SHP77 (cell line): ENCODE results near the gene B3GAT3.
A peak's percentile ranks its signal among the peaks of the same experiment; 100 is the strongest.
"Not testable (repeated sequence)": the region's sequence is repeated elsewhere in the genome, so short reads cannot be mapped to it uniquely, and the experiment has no call there.

Experiments used
- DNase-seq, 2 experiments: peaks; one replicate each; lab custom pipeline; 2025; lab: John Stamatoyannopoulos, UW

The B3GAT3 gene

GRCh38 chr11:62621567-62622470 is at the start of gene B3GAT3:
TSS of gene B3GAT3 (minus strand) at chr11:62621986. CDS start at chr11:62621947, 39 bp downstream.
- peak; percentile 96 to 98 for DNase-seq

GRCh38 chr11:62671236-62671607 is 49.4 kb upstream of the B3GAT3 start:
- DNase-seq, result no peak

- DNase-seq, result no peak
Measured at GRCh38 chr11:62669420-62670161, 47.8 kb upstream of the B3GAT3 start.

DNA sequence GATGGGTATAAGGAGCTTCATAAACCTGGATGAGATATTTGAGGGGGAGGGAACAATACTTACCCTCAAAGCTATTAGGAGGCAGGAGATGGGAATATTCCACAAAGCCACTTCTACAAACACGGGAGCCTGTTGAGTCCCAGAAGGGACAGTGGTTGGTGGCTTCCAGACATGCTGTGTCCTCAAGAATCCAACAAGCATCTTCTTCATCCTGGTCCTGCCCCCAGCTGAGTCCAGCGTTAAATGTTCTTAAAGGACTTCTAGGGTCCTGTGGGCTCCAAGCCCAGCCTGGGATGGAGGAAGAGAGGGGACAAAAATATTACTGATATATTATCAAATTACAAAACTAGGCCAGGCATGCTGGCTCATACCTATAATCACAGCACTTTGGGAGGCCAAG is 45.7 kb upstream of the B3GAT3 start:
- no peak for DNase-seq

- DNase-seq, result no peak
Measured at GRCh38 chr11:62666259-62666926, 44.6 kb upstream of the B3GAT3 start.

GRCh38 chr11:62665599-62666258 is 43.9 kb upstream of the B3GAT3 start:
- no peak for DNase-seq

- peak; percentile 86 to 89 for DNase-seq
Measured at GRCh38 chr11:62665075-62665598, 43.4 kb upstream of the B3GAT3 start, which contains the start of the genes C11orf98 and CSKMT. TSS of gene C11orf98 (minus strand) at chr11:62665210. CDS start at chr11:62665169, 41 bp downstream. TSS of gene CSKMT (plus strand) at chr11:62665312. CDS start at chr11:62665880, 568 bp downstream.

DNA sequence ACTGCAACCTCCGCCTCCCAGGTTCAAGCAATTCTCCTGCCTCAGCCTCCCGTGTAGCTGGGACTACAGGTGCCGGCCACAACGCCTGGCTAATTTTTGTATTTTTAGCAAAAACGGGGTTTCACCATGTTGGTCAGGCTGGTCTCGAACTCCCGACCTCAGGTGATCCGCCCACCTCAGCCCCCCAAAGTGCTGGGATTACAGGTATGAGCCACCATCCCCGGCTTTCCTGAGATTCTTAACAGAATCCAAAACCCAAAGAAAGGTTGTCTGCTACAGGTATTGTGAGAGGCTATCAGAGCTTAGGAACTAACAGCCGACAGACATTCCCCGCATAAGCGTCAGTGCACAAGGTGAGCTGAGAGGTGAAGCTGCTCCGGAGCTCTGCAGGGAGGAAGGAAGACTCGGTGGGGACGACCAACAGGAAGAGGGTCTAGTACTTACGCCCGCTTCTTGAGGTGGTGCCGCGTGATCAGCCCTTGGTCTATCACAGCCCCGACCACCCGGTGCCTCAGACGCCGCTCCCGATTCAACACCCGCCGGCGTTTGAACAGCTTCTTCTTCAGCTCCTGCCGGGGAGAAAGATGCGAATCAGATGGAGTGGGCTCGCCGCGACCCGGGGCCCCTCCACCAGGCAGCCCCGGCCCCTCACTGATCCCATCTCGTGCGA is 42.8 kb upstream of the B3GAT3 start:
- peak; percentile 41 to 59 for DNase-seq

DNA sequence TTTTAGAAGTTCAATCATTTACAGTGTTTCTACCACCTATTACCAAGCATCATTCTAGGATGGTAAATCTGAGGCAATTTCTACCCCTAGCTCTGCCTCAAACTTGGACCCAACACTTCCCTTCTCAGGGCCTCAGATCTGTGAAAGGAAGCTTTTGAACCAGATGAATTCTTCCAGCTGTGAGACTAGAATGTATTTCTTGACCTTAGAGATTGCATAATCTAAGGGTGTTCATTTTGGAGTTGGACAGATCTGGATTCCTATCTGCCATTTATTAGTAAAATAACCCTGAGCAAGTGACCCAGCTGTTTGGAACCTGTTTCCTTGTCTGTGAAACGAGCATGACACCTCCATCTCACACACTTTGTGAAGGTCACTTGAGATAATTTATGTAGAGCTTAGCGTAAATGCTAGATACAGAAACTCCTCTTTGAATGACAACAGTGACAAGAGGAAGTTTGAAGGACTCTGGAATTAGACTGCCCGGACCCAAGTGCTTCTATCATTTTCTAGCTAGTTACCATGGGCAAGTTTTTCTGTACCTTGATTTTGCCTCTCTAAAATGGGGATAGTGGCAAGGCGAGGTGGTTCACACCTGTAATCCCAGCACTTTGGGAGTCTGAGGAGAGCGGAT is 35.1 kb upstream of the B3GAT3 start:
- DNase-seq, result no peak

- DNase-seq, result no peak
Measured at GRCh38 chr11:62654297-62654696, 32.5 kb upstream of the B3GAT3 start.

DNA sequence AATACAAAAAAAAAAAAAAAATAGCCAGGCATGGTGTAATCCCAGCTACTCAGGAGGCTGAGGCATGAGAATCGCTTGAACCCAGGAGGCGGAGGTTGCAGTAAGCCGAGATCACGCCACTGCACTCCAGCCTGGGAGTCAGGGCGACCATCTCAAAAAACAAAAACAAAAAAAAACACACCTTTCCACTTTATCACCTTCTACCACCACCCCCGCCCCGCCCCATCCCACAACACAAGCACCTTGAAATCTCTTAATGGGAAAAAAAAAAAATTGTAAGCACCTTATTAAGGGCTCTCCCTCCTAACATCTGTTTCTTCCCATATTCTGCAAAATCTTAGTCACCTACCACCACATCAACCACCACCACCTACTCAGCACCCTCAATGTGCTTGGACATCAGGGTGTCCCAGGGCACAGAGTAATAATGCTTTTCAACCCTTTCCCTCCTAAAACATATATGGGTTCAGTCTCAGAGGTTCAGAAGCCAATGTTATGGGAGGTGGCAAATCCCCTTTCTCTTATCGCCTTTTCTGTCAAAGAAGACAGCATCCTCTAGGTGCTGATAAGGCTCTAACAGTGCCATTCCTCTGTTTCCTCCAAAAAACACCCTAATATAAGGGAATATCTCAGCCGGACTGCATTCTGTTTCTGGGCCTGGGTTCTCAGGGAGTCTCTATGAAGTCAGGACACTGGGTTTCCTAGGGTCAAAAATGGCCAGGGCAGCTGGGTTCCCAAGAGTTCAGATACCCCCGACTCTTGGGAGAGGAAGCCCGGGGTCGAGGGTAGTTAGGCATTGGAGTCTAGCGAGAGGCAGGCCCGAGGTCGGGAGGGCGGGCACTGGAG is 30.6 kb upstream of the B3GAT3 start:
- no peak for DNase-seq

DNA sequence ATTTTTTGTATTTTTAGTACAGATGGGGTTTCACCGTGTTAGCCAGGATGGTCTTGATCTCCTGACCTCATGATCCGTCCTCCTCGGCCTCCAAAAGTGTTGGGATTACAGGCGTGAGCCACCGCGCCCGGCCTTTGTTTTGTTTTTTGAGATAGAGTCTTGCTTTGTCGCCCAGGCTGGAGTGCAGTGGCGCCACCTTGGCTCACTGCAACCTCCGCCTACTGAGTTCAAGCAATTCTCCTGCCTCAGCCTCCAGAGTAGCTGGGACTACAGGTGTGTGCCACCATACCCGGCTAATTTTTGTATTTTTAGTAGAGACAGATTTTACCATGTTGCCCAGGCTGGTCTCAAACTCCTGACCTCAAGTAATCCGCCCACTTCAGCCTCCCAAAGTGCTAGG is 28.5 kb upstream of the B3GAT3 start:
- not testable (repeated sequence) for DNase-seq

GRCh38 chr11:62649486-62649885 is 27.7 kb upstream of the B3GAT3 start:
- no peak for DNase-seq

GRCh38 chr11:62648967-62649364 is 27.2 kb upstream of the B3GAT3 start:
- DNase-seq, result no peak

- no peak for DNase-seq
Measured at GRCh38 chr11:62648185-62648966, 26.6 kb upstream of the B3GAT3 start.

GRCh38 chr11:62647609-62648005 is 25.8 kb upstream of the B3GAT3 start:
- no peak for DNase-seq

GRCh38 chr11:62646825-62647608 is 25.2 kb upstream of the B3GAT3 start:
- DNase-seq, result no peak
